ELF-1 (cell line): ENCODE measurements around the gene FAM241A.

Source experiments
- DNase-seq: peaks from one replicate; pipeline ENCODE4 v3.0.0-alpha.2; 2016; ENCODE audit warnings: low read depth, low spot score

Gene FAM241A

GRCh38 chr4:112213856-112214255 lies 68.6 kb downstream of the FAM241A start:
- DNase-seq, result no peak

- no peak for DNase-seq
Measured at GRCh38 chr4:112214390-112215264, 69.4 kb downstream of the FAM241A start.

- no peak for DNase-seq
Measured at GRCh38 chr4:112219826-112220366, 74.6 kb downstream of the FAM241A start.

- no peak for DNase-seq
Measured at GRCh38 chr4:112222219-112222955, 77.1 kb downstream of the FAM241A start.

GRCh38 chr4:112225157-112225556 lies 79.9 kb downstream of the FAM241A start:
- DNase-seq, result no peak

- peak; percentile 99 for DNase-seq
Measured at GRCh38 chr4:112230879-112231778, 85.9 kb downstream of the FAM241A start.

GRCh38 chr4:112231779-112232713 lies 86.8 kb downstream of the FAM241A start, which contains the start of gene AP1AR:
Gene AP1AR, plus strand, starts transcription at chr4:112231787. Its CDS starts 305 bp downstream, at chr4:112232092.
- DNase-seq, result peak; percentile 96

GRCh38 chr4:112234952-112235609 lies 89.8 kb downstream of the FAM241A start:
- peak; percentile 25 for DNase-seq

- no peak for DNase-seq
Measured at GRCh38 chr4:112236040-112236439, 90.8 kb downstream of the FAM241A start.

- DNase-seq, result no peak
Measured at GRCh38 chr4:112238833-112239232, 93.6 kb downstream of the FAM241A start.
